H1 (cell line): Measurements from ENCODE around the gene RDH14. TPM values are rescaled to one million over a fixed set of nuclear protein-coding genes. Genes with fewer than 3 reads are reported as not detected.

Experiments
- CTCF ChIP-seq, 3 experiments: IDR thresholded peaks; 1 replicate in 2 of 3; 2 replicates in 1 of 3; pipeline versions ENCODE4 v1.5.1 to v1.6.1; 2011; ENCODE audit warnings: low read length in 3 of 3, mild to moderate bottlenecking in 3 of 3, inconsistent platforms in 2 of 3, low read depth in 1 of 3, moderate library complexity in 1 of 3; ENCODE audit not compliant: insufficient read depth in 1 of 3; ENCODE audit errors: control extremely low read depth in 1 of 3
- FOSL1 ChIP-seq: IDR thresholded peaks from 2 replicates; pipeline ENCODE4 v1.6.1; 2011; ENCODE audit warnings: mild to moderate bottlenecking, low read depth, low read length, moderate library complexity; ENCODE audit not compliant: insufficient read depth
- HDAC2 ChIP-seq, 2 experiments: fragments of 300-600 bp in 1 of 2; sonication (generic) in 1 of 2; IDR thresholded peaks; 2 replicates each; pipeline ENCODE4 v1.6.1; 2011 to 2012; ENCODE audit warnings: low read depth in 2 of 2, low read length in 2 of 2, mild to moderate bottlenecking in 2 of 2, moderate library complexity in 2 of 2, borderline replicate concordance in 1 of 2, inconsistent platforms in 1 of 2
- JUND ChIP-seq: IDR thresholded peaks from 2 replicates; pipeline ENCODE4 v1.6.1; 2011; ENCODE audit warnings: mild to moderate bottlenecking, improper control_type of control experiment, low read length
- KDM4A ChIP-seq: IDR thresholded peaks from one replicate; pipeline ENCODE4 v1.7.1; 2012; ENCODE audit warnings: low read depth, mild to moderate bottlenecking, moderate library complexity, low read length, inconsistent platforms; ENCODE audit not compliant: severe bottlenecking
- POLR2A ChIP-seq, 2 experiments: IDR thresholded peaks; 1 replicate in 1 of 2; 2 replicates in 1 of 2; pipeline ENCODE4 v1.6.1; 2011; ENCODE audit warnings: low read depth in 2 of 2, low read length in 2 of 2, mild to moderate bottlenecking in 2 of 2; ENCODE audit errors: control extremely low read depth in 1 of 2
- POU5F1 ChIP-seq: IDR thresholded peaks from 2 replicates; pipeline ENCODE4 v1.6.1; 2011; ENCODE audit warnings: low read depth, mild to moderate bottlenecking, low read length, moderate library complexity
- SAP30 ChIP-seq: fragments of 300-600 bp; sonication (generic); IDR thresholded peaks from 2 replicates; pipeline ENCODE4 v1.7.1; 2012; ENCODE audit warnings: low read length, moderate library complexity, mild to moderate bottlenecking, inconsistent platforms; ENCODE audit not compliant: insufficient read depth, insufficient replicate concordance
- SIN3A ChIP-seq, 2 experiments: IDR thresholded peaks in 1 of 2; conservative IDR thresholded peaks in 1 of 2; 2 replicates each; pipeline ENCODE4 v1.6.1; 2011 to 2012; ENCODE audit warnings: low read length in 2 of 2, improper control_type of control experiment in 1 of 2, low read depth in 1 of 2, mild to moderate bottlenecking in 1 of 2
- SIX5 ChIP-seq: IDR thresholded peaks from 2 replicates; pipeline ENCODE4 v1.6.1; 2011; ENCODE audit warnings: mild to moderate bottlenecking, low read depth, low read length
- SP1 ChIP-seq: IDR thresholded peaks from 2 replicates; pipeline ENCODE4 v1.6.1; 2011; ENCODE audit warnings: low read depth, low read length
- TAF1 ChIP-seq: IDR thresholded peaks from 2 replicates; pipeline ENCODE4 v1.6.1; 2011; ENCODE audit warnings: mild to moderate bottlenecking, low read depth, low read length
- TAF7 ChIP-seq: optimal IDR thresholded peaks from 2 replicates; pipeline ENCODE3; 2011; ENCODE audit warnings: low read depth, mild to moderate bottlenecking, inconsistent platforms, low read length, moderate library complexity, borderline replicate concordance
- TCF12 ChIP-seq: IDR thresholded peaks from 2 replicates; pipeline ENCODE4 v1.6.1; 2011; ENCODE audit warnings: low read depth, mild to moderate bottlenecking, low read length
- USF2 ChIP-seq: IDR thresholded peaks from 2 replicates; pipeline ENCODE4 v1.6.1; 2011; ENCODE audit warnings: low read length, improper control_type of control experiment
- polyA plus RNA-seq, 7 experiments: library from polyadenylated mRNA; depleted of rRNA in 3 of 7; stranded (reverse) in 5 of 7; unstranded in 2 of 7; fragments of >200 nt in 5 of 7; fragments of 200-250 nt in 2 of 7; gene quantifications; 1 replicate in 5 of 7; 2 replicates in 1 of 7; 4 replicates in 1 of 7; pipeline versions ENCODE4 v1.2.1 to v1.2.3, GENCODE V29; 2011 to 2013; ENCODE audit warnings: missing spikeins in 2 of 7, mixed read lengths in 2 of 7
- total RNA-seq: library from RNA; stranded (reverse); fragmentation: NEBNext Ultra II Directional; extraction: Animal tissue kit (Norgen Biotek cat#: 25700); gene quantifications from 2 replicates; pipeline ENCODE4 v1.2.1, GENCODE V29; 2021

Gene RDH14
- total and polyA plus RNA-seq, 2 of the 8 experiments (the other 6 are each of a cell fraction or from before 2014, with no cell fraction given): 14.7 to 23.6 TPM

- TF ChIP-seq FOSL1 (no peak), KDM4A (peak; percentile 93), TAF1 (peak; percentile 79; the same call in 1 of the 2 replicates), HDAC2 (IDR thresholded peaks at IDR 0.05; ENCODE audit: borderline replicate concordance in 1 of 2, low read depth in 2 of 2, low read length in 2 of 2) (0 out of 4 replicates have a peak, but pooled peaks of 1 of the 2 experiments have one; percentile 52), SIN3A (conservative IDR thresholded peaks at IDR 0.05 in 1 of 2, IDR thresholded peaks at IDR 0.05 in 1 of 2; ENCODE audit: low read depth in 1 of 2, low read length in 2 of 2) (peak in 1 of 2 experiments; percentile 82; a peak in 3 of 4 replicates), SIX5 (peak; percentile 82), POLR2A (IDR thresholded peaks at IDR 0.05; ENCODE audit: control extremely low read depth in 1 of 2, low read depth in 2 of 2, low read length in 2 of 2) (peak; percentile 30 to 70), POU5F1 (no peak), TAF7 (peak; percentile 24), USF2 (peak; percentile 44; the same call in 1 of the 2 replicates), SP1 (peak; percentile 75; the same call in 1 of the 2 replicates), CTCF (IDR thresholded peaks at IDR 0.05; ENCODE audit: control extremely low read depth in 1 of 3, insufficient read depth in 1 of 3, low read depth in 1 of 3, low read length in 3 of 3) (0 out of 4 replicates have a peak, but pooled peaks of 1 of the 3 experiments have one; percentile 17), SAP30 (no peak), JUND (peak; percentile 72; the same call in 1 of the 2 replicates), TCF12 (0 out of 2 replicates have a peak, but pooled peaks have one; percentile 8)
Measured at GRCh38 chr2:18560031-18560796, at the start of gene RDH14 (continued).
